ENCODE results near the gene TRPM4.

TRPM4 gene

GRCh38 chr19:49157445-49158224, at the start of gene TRPM4:
TSS of gene TRPM4 (plus strand) at chr19:49157792. CDS start at chr19:49157867, 75 bp downstream.
- Histone ChIP-seq H3K36me3 (ENCODE audit: low read length) (no peaks in the 10 kb centered on the region), H3K4me3 (ENCODE audit: insufficient read depth, low read length, poor library complexity, severe bottlenecking) (no peak within 1 kb of the TSS), H3K4me2 (ENCODE audit: low read depth, low read length, poor library complexity, severe bottlenecking) (no peak within 1 kb of the TSS), H3K9ac (ENCODE audit: low read length) (no peak within 1 kb of the TSS), H3K79me2 (ENCODE audit: insufficient read depth, low read length) (no peaks in the 10 kb centered on the region), H3K27ac (ENCODE audit: low read depth, low read length) (no peak within 1 kb of the TSS), H3K9me3 (ENCODE audit: insufficient read depth, low read length) (no peaks in the 10 kb centered on the region), H2AFZ (ENCODE audit: low read depth, low read length, severe bottlenecking) (no peak within 1 kb of the TSS), H3K9me2 (replicated peaks; ENCODE audit: insufficient read depth, low read length) (no peaks in the 10 kb centered on the region), H3K27me3 (ENCODE audit: low read length) (no peaks in the 10 kb centered on the region), H4K20me1 (ENCODE audit: low read depth, low read length) (no peaks in the 10 kb centered on the region), H3F3A (ENCODE audit: insufficient read depth) (no peaks in the 10 kb centered on the region)
- TF ChIP-seq CTCF (IDR thresholded peaks at IDR 0.05; ENCODE audit: insufficient read depth, low read length, poor library complexity, severe bottlenecking) (no peak), EZH2phosphoT487 (conservative IDR thresholded peaks at IDR 0.05; ENCODE audit: low read length) (no peak)

- no peaks in the 10 kb centered on the region for H3K9me2 ChIP-seq (replicated peaks; ENCODE audit: insufficient read depth, low read length)
- no peak overlapping the region for H3K27ac ChIP-seq (ENCODE audit: low read depth, low read length)
- no peak overlapping the region for H3K9ac ChIP-seq (ENCODE audit: low read length)
- peaks cover 3% of the 10 kb centered on the region; the same call in 1 of the 2 replicates for H3K36me3 ChIP-seq (ENCODE audit: low read length)
- no peaks in the 10 kb centered on the region; the same call in 1 of the 2 replicates for H4K20me1 ChIP-seq (ENCODE audit: low read depth, low read length)
- no peak for TF ChIP-seq CTCF (IDR thresholded peaks at IDR 0.05; ENCODE audit: insufficient read depth, low read length, poor library complexity, severe bottlenecking)
- no peak for TF ChIP-seq EZH2phosphoT487 (conservative IDR thresholded peaks at IDR 0.05; ENCODE audit: low read length)
- H3F3A ChIP-seq (ENCODE audit: insufficient read depth), result peaks cover 18% of the 10 kb centered on the region
- no peak overlapping the region for H3K4me2 ChIP-seq (ENCODE audit: low read depth, low read length, poor library complexity, severe bottlenecking)
- no peaks in the 10 kb centered on the region for H3K27me3 ChIP-seq (ENCODE audit: low read length)
- H3K4me3 ChIP-seq (ENCODE audit: insufficient read depth, low read length, poor library complexity, severe bottlenecking), result no peak overlapping the region
- no peak overlapping the region for H2AFZ ChIP-seq (ENCODE audit: low read depth, low read length, severe bottlenecking)
- H3K9me3 ChIP-seq (ENCODE audit: insufficient read depth, low read length), result no peaks in the 10 kb centered on the region
- no peaks in the 10 kb centered on the region for H3K79me2 ChIP-seq (ENCODE audit: insufficient read depth, low read length)
These were observed 48.5 kb upstream of the TRPM4 start for GRCh38 chr19:49109051-49109450.

GRCh38 chr19:49109569-49110233, 47.9 kb upstream of the TRPM4 start:
- Histone ChIP-seq H3K36me3 (ENCODE audit: low read length) (peaks cover 3% of the 10 kb centered on the region; the same call in 1 of the 2 replicates), H3K4me3 (ENCODE audit: insufficient read depth, low read length, poor library complexity, severe bottlenecking) (no peak overlapping the region), H3K27me3 (ENCODE audit: low read length) (no peaks in the 10 kb centered on the region), H3F3A (ENCODE audit: insufficient read depth) (peaks cover 18% of the 10 kb centered on the region), H4K20me1 (ENCODE audit: low read depth, low read length) (no peaks in the 10 kb centered on the region; the same call in 1 of the 2 replicates), H3K9me2 (replicated peaks; ENCODE audit: insufficient read depth, low read length) (no peaks in the 10 kb centered on the region), H3K9me3 (ENCODE audit: insufficient read depth, low read length) (no peaks in the 10 kb centered on the region), H3K79me2 (ENCODE audit: insufficient read depth, low read length) (no peaks in the 10 kb centered on the region), H3K4me2 (ENCODE audit: low read depth, low read length, poor library complexity, severe bottlenecking) (no peak overlapping the region), H3K9ac (ENCODE audit: low read length) (no peak overlapping the region), H2AFZ (ENCODE audit: low read depth, low read length, severe bottlenecking) (no peak overlapping the region), H3K27ac (ENCODE audit: low read depth, low read length) (no peak overlapping the region)
- TF ChIP-seq EZH2phosphoT487 (conservative IDR thresholded peaks at IDR 0.05; ENCODE audit: low read length) (no peak), CTCF (IDR thresholded peaks at IDR 0.05; ENCODE audit: insufficient read depth, low read length, poor library complexity, severe bottlenecking) (no peak)

All from SU-DHL-6 (cell line).